Measurements from ENCODE around the gene SLAMF1.
A peak's percentile ranks its signal among the peaks of the same experiment; 100 is the strongest.
"Not testable (repeated sequence)": the region's sequence is repeated elsewhere in the genome, so short reads cannot be mapped to it uniquely, and the experiment has no call there.

Gene SLAMF1, protein sequence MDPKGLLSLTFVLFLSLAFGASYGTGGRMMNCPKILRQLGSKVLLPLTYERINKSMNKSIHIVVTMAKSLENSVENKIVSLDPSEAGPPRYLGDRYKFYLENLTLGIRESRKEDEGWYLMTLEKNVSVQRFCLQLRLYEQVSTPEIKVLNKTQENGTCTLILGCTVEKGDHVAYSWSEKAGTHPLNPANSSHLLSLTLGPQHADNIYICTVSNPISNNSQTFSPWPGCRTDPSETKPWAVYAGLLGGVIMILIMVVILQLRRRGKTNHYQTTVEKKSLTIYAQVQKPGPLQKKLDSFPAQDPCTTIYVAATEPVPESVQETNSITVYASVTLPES

DNA sequence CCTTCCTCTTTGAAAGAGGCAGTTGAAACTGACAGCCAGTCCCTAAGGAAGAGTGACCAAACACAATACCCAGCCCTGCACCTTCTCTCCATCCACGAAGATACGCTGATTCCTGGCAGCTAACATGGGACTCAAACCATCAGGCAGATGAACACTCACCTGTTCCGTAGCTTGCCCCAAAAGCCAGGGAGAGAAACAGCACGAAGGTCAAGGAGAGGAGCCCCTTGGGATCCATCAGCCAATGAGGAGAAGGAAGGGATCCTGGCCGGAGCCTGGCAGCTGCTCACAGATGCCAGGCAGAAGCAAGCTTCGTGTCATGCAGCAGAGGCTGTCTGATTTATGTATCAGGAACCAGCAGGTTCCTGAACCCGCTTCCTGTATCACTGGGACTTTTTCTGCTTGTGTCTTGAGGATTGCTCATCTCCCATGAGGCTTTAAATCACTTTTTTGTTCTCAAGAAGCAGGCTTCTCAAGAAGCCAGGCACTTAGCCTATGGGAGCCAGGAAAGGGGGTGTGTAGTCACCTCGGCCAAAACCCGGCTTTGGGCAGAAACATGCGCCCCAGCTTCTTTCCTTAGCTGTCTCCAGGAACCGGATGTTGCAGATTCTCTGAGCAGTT, at the start of gene SLAMF1:
SLAMF1 (minus strand) TSS at position 334 of the 618 bp plus-strand sequence; CDS start at position 235, 99 bp downstream.
- peak; percentile 61 for DNase-seq

- DNase-seq = not testable (repeated sequence)
Observed at GRCh38 chr1:160692390-160692789, 45.5 kb upstream of the SLAMF1 start.

GRCh38 chr1:160685266-160685665, 38.4 kb upstream of the SLAMF1 start:
- peak; percentile 28 for DNase-seq

DNA sequence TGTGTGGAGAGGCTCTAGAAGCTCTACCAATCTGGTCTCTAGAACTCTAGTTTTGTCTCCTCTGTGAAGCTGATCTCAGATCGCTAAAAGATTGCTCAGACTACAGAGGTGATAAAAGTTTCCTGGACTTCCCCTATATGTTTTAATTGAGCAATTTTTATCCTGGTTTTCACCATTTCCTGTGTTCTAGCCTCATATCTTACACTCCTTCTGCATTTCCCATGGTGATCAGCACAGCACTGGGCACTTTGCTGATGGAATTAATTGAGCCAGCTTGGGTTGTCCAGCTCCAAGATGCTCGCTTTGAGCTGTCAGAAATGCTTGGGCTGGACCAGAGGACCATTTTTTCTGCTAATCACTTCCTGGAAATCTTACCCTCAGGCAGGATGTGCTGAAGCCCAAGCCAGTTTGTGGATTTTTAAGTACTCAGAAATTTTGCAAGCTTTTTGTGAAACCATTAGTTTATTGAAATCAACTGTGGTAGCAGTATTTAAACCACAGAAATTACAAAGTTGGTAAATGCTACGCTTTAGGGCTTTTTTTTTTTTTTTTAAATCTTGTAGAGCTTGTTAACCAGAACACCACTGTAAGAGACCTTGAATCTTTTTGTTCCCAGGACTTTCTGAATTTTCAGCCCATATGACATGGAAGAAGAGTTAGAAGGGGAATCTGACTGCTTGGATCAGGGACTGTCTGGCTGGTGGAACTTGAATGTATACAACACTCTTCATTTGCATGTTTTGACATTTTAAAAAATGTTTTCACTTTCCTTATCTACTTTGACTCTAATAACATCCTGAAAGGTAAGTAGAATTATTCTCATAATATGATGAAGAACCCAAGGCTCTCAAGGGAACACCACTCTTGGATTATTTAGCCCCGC, 36.4 kb upstream of the SLAMF1 start:
- no peak for DNase-seq

DNA sequence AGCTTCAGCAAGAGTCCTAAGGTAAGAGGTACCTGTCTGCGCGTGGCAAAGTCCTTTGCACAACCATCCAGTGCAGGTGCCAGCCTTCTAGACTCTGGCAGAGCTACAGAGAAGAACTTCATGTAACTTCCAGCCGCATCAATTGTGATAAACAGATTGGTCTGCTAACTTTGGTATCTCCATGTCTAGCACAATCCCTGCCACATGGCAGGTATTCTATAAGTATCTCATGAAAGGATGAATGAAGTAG, 35.0 kb upstream of the SLAMF1 start:
- no peak for DNase-seq

DNA sequence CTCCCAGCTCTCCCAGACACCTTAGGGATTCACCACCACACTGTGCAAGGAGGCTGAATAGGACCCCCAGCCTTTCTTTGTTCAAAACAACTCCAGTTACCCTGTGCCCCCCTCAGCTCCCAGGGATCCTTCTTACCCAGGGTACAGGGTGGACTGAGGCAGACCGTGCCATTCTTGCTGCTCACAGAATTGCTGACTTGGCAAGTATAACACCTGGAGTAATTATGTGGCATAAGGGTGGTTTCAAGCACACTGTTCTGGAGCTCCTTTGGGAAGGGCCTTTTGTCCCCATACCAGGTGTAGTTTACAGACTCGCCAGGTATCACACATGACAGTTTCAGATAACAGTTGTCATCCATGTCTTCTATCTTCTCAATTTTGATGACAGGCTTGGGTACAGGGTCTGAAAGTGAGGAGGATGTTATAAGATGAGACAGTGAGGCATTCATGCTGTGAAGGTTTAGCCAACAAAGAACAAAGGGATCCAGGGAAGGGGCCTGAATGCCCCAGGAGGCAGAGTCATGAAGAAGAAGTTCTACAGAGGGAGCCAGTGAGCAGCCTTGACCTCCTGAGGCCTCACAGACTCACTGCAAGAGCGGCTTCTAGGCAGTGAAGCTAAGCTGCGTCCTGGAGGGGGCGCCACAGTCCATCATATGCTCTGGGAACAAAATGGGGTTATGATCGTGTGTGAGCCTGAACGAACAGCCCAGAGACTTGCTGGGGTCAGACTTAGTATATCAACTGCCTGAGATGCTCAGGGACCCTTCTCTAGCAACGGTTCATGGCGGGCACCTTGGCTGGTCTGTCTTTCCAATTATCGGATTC, 34.4 kb upstream of the SLAMF1 start:
- DNase-seq = peak; percentile 92

DNA sequence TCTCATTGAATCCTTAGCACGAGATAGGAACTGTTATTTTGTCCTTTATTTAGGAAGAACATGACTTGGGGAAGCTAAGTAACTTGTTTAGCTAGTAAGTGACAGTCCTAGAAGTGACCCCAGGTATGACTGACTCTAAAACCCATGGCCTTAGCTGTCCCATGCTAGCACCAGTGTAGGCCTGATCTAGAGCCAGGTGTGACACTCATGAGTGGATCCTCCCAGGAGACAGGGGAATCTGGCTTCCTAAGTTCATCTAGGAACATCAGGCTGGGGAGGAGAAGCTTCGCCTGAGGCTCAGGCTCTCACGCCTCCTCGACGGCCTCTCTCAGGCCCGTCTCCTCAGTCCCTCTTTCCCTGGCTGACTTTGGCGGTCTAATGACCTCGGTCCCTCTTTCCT, 33.6 kb upstream of the SLAMF1 start:
- no peak for DNase-seq

DNA sequence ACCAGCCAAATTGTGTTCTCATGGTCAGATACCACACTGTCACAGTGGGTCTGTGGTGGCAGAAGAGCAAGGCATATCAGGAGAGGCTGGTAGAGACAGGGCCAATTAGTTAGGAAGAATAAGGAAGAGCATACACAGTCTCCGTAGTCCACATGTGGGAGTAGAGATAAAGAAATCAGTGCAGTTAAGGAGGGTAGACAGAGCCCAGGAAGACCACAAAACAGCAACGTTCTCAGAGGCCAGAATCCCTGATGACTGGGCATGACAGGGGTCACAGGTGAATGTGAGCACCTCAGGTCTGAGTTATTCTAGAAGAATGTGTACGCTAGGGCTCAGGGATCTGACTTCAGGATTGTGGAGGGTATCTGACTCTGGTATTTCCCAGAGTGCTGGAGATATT, 33.0 kb upstream of the SLAMF1 start:
- no peak for DNase-seq

DNA sequence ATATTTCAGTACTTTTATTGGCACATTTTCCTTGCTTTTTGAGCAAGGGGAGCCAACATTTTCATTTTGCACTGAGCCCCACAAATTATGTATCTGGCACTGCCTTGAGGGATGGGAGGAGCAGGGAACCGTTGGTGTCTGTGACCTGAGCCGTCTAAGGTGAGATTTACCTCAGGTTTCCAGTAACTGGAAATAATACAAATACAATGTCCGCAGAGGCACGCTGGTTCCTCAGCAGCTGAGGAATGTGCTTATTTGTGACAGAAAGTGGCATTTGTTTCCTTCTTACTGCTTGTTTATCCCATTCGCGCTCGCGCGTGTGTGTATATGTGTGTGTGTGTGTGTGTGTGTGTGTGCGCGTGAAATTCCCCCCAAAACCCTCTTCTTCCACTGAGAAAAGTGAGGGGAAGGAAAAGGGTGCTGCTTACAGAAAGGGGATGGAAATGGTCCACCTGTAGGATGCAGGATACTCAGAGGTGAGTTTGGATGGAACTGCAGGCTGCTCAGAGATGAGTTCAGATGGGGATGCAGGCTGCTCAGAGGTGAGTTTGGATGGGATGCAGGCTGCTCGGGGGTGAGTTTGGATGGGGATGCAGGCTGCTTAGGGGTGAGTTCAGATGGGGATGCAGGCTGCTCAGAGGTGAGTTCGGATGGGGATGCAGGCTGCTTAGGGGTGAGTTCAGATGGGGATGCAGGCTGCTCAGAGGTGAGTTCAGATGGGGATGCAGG, 30.2 kb upstream of the SLAMF1 start:
- no peak for DNase-seq

DNA sequence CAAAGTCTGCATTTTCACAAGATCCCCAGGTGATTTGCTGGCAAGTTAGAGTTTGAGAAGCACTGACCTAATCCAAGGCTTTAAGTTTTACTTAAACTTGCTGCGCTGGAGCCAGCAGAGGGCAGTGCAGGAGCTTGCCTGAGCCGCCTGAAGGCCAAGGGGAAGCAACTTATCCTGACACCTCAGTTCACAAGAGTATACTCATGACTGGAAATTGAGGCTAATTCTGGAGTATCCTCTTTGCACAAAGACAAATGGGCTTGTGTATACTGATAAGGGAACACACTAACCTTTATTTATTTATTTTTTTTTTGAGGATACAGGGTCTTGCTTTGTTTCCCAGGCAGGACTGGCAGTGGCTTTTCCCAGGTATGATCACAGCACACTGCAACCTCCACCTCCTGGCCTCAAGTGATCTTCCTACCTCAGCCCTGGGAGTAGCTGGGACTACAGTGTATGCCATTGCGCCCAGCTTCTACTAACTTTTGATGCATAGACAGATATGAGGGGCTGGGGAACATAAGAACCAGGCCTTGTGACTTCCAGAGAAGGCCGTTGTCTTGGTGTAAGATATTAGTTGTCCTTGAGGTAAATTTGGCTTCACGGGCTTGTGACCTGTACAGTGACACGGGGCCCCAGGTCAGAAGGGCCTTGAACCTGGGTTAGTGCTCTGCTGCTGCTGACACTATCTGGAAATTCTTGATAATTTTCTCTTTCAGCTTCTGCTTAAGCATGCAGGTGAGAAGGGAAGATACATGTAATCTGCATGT, 29.0 kb upstream of the SLAMF1 start:
- DNase-seq = peak; percentile 84

GRCh38 chr1:160674415-160674814, 27.6 kb upstream of the SLAMF1 start:
- no peak for DNase-seq

GRCh38 chr1:160672789-160673695, 26.2 kb upstream of the SLAMF1 start:
- peak; percentile 58 for DNase-seq

DNA sequence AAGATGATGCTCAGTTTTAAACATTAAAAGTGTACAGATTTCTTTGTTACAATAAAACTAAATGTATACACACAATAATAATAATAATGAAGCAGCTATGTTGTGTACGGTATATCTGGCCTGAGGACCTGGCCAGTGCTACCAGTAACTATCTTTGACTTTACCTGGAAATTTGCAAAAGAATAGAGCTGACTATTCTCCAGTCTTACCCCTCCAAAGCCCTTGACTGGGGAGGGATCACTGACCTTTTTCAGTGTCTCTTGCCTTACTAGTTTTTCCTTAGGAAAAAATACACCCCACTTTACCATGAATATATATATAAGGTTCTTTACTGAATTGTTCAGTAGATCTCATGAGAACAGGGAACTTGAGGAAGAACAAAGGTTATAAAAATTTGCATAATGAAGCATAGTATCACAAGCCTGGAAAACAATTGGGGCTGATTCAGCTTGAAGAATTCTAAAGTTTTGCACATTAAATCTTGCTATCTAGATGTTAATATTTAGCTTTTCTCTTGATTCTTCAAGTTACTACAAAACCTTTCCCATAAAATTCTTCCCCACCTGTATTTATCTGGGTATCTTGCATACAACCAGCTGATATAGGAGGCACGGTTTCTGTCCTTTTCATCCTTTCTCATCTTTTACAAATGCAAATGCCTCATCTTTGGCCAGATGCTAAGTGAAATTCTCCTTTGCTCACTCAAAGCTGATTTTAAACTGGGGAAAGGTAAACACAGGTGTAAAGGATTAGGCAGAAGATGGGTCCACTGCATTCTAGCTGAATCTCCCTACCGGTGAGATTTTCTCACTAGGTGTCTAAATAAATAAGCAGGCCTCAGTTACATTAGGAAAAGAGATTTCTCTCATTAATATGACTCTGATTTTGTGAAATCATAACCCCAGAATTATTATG, 25.0 kb upstream of the SLAMF1 start:
- no peak for DNase-seq

GRCh38 chr1:160670701-160671100, 23.9 kb upstream of the SLAMF1 start:
- DNase-seq = no peak

GRCh38 chr1:160669802-160670201, 23.0 kb upstream of the SLAMF1 start:
- DNase-seq = no peak

DNA sequence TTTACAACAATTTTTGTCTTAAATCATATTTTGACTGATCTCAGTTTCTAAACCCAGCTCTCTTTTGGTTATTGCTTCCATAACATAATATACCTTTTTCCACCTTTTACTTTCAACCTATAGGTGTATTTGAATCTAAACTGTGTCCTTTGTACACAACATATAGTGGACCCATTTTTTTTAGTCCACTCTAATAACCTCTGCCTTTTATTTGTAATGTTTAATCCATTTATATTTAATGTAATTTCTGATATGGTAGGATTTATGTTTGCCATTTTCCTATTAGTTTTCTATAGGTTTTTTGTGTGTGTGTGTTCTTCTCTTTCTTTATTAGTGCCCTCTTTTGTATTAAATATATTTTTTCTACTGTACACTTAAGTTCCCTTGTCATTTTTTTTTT, 22.4 kb upstream of the SLAMF1 start:
- no peak for DNase-seq

DNA sequence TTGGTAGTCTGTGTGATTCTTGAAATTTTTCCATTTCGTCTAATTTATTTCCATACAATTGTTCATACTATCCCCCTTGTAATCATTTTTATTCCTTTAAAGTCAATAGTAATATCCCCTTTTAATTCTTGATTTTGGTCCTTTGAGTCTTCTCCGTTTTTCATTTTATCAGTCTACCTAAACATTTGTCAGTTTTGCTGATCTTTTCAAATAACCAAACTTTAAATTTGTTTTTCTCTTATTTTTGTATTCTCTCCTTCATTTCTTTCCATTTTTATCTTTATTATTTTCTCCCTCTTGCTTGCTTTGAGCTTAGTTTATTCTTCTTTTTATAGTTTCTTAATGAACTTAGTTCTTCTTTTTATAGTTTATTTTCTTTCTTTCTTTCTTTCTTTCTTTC, 21.1 kb upstream of the SLAMF1 start:
- DNase-seq = no peak

GRCh38 chr1:160666079-160666442, 19.2 kb upstream of the SLAMF1 start:
- no peak for DNase-seq

- DNase-seq = peak; percentile 45
Observed at GRCh38 chr1:160665330-160666078, 18.7 kb upstream of the SLAMF1 start.
